HG02970 (cell line): ENCODE results near the gene EMC9.

Experiments
- ATAC-seq: cut with Tn5 transposase; IDR thresholded peaks from one replicate; pipeline ENCODE4 v1.9.1; 2021; ENCODE audit warnings: mild to moderate bottlenecking, moderate library complexity, moderate number of reproducible peaks; ENCODE audit not compliant: unreplicated experiment, low FRiP score

The EMC9 gene

GRCh38 chr14:24150061-24150460, 8.7 kb upstream of the EMC9 start:
- no peak for ATAC-seq

- ATAC-seq = no peak
Measured at GRCh38 chr14:24149302-24149969, 8.0 kb upstream of the EMC9 start.

- ATAC-seq = peak; percentile 1
Measured at GRCh38 chr14:24147761-24148428, 6.5 kb upstream of the EMC9 start.

- peak; percentile 78 for ATAC-seq
Measured at GRCh38 chr14:24146978-24147760, 5.8 kb upstream of the EMC9 start, which contains the start of gene RNF31. Gene RNF31, plus strand, starts transcription at chr14:24147498. Its CDS starts 201 bp downstream, at chr14:24147699.

GRCh38 chr14:24146453-24146977, 5.1 kb upstream of the EMC9 start, which contains the start of gene PSME2:
Gene PSME2, minus strand, starts transcription at chr14:24146610. Its CDS starts 29 bp downstream, at chr14:24146581.
- ATAC-seq = peak; percentile 53

GRCh38 chr14:24145690-24146452, 4.5 kb upstream of the EMC9 start:
- ATAC-seq = no peak

GRCh38 chr14:24145219-24145618, 3.8 kb upstream of the EMC9 start:
- ATAC-seq = no peak

- ATAC-seq = no peak
Measured at GRCh38 chr14:24144451-24144850, 3.1 kb upstream of the EMC9 start.

- no peak for ATAC-seq
Measured at GRCh38 chr14:24143511-24143910, 2.1 kb upstream of the EMC9 start.

GRCh38 chr14:24139272-24139934, 2.0 kb downstream of the EMC9 start:
- ATAC-seq = no peak

GRCh38 chr14:24138396-24139271, 2.8 kb downstream of the EMC9 start:
- ATAC-seq = no peak

- ATAC-seq = no peak
Measured at GRCh38 chr14:24137529-24138395, 3.6 kb downstream of the EMC9 start.

- ATAC-seq = no peak
Measured at GRCh38 chr14:24136684-24137528, 4.5 kb downstream of the EMC9 start.

GRCh38 chr14:24135834-24136683, 5.3 kb downstream of the EMC9 start, which contains the start of gene PSME1:
Gene PSME1, plus strand, starts transcription at chr14:24136194. Its CDS starts 69 bp downstream, at chr14:24136263.
- peak; percentile 84 for ATAC-seq

- ATAC-seq = no peak
Measured at GRCh38 chr14:24135584-24135833, 5.9 kb downstream of the EMC9 start.

GRCh38 chr14:24133735-24134134, 7.7 kb downstream of the EMC9 start:
- ATAC-seq = no peak
